Endothelial cell of umbilical vein (primary cell): ENCODE measurements around the gene PAQR4. TPM values are rescaled to one million over a fixed set of nuclear protein-coding genes. Genes with fewer than 3 reads are reported as not detected.

Source experiments
- BruUV-seq: library from RNA; stranded (reverse); fragments of 400-500 nt; replicated peaks from 2 replicates; lab custom pipeline; 2021; lab: Mats Ljungman, UMichigan
- CTCF ChIA-PET: fragments of 300-600, 350-600 bp; sonication (Branson Sonifier 250); formaldehyde crosslinking; loops from one replicate; lab custom pipeline; 2021; ENCODE audit warnings: antibody characterized with exemption, inconsistent platforms; lab: Charles Lee
- POLR2A ChIA-PET: fragments of 300-600, 350-600 bp; sonication (Branson Sonifier 250); formaldehyde crosslinking; loops from one replicate; lab custom pipeline; 2021; ENCODE audit warnings: antibody characterized with exemption, inconsistent platforms; lab: Charles Lee
- DNase-seq: peaks from one replicate; pipeline ENCODE4 v3.0.0-alpha.2; 2011; ENCODE audit warnings: low read depth, low spot score
- FAIRE-seq: peaks from 2 replicates; lab custom pipeline; 2011; peaks lifted over from hg19 to GRCh38; lab: Jason Lieb, UNC
- H2AFZ ChIP-seq: 2 replicates; pipeline ENCODE4 v1.6.0; 2012; ENCODE audit warnings: low read depth, low read length, control low read depth, inconsistent platforms
- H3K27ac ChIP-seq: 2 replicates; pipeline ENCODE4 v1.5.1; 2011; ENCODE audit warnings: low read depth, mild to moderate bottlenecking, control low read depth, low read length, moderate library complexity; ENCODE audit not compliant: insufficient read depth
- H3K27me3 ChIP-seq, 2 experiments: 2 replicates each; pipeline versions ENCODE4 v1.6.0 to v1.6.1; 2011; ENCODE audit warnings: low read length in 2 of 2, mixed read lengths in 1 of 2; ENCODE audit not compliant: control insufficient read depth in 2 of 2, insufficient read depth in 2 of 2
- H3K36me3 ChIP-seq, 2 experiments: 2 replicates in 1 of 2; 3 replicates in 1 of 2; pipeline ENCODE4 v1.5.1; 2011; ENCODE audit warnings: low read length in 2 of 2, mild to moderate bottlenecking in 1 of 2, moderate library complexity in 1 of 2; ENCODE audit not compliant: control insufficient read depth in 2 of 2, insufficient read depth in 2 of 2; ENCODE audit errors: extremely low read depth in 1 of 2
- H3K4me1 ChIP-seq: 3 replicates; pipeline ENCODE4 v1.5.1; 2011; ENCODE audit warnings: mild to moderate bottlenecking, low read length; ENCODE audit not compliant: control insufficient read depth, insufficient read depth; ENCODE audit errors: extremely low read depth
- H3K4me2 ChIP-seq: 2 replicates; pipeline ENCODE4 v1.6.1; 2011; ENCODE audit warnings: low read length, control low read depth, mixed read lengths; ENCODE audit not compliant: insufficient read depth
- H3K4me3 ChIP-seq, 3 experiments: fragments of 200-600 bp in 1 of 3; sonication (generic), shearing (Covaris generic) in 1 of 3; replicated peaks in 1 of 3; 2 replicates each; pipeline ENCODE4 v1.5.1; 2011 to 2016; ENCODE audit warnings: control low read depth in 3 of 3, low read length in 3 of 3, mild to moderate bottlenecking in 2 of 3, inconsistent platforms in 1 of 3, low read depth in 1 of 3, moderate library complexity in 1 of 3; ENCODE audit not compliant: insufficient read depth in 1 of 3
- H3K79me2 ChIP-seq: 2 replicates; pipeline ENCODE4 v1.6.0; 2012; ENCODE audit warnings: low read length, inconsistent platforms; ENCODE audit not compliant: control insufficient read depth, insufficient read depth
- H3K9ac ChIP-seq: replicated peaks from 2 replicates; pipeline ENCODE3; 2011; ENCODE audit warnings: low read length, control low read depth; ENCODE audit not compliant: insufficient read depth; ENCODE audit errors: extremely low read depth
- H3K9me1 ChIP-seq: replicated peaks from 3 replicates; pipeline ENCODE4 v1.6.0; 2011; ENCODE audit warnings: mild to moderate bottlenecking, low read length; ENCODE audit not compliant: control insufficient read depth, insufficient read depth; ENCODE audit errors: extremely low read depth
- H3K9me3 ChIP-seq: replicated peaks from 2 replicates; pipeline ENCODE4 v1.5.1; 2012; ENCODE audit warnings: low read length, inconsistent platforms; ENCODE audit not compliant: control insufficient read depth, insufficient read depth
- H4K20me1 ChIP-seq: replicated peaks from 2 replicates; pipeline ENCODE3; 2011; ENCODE audit warnings: mild to moderate bottlenecking, low read length; ENCODE audit not compliant: control insufficient read depth, insufficient read depth; ENCODE audit errors: extremely low read depth
- CTCF ChIP-seq, 2 donors: IDR thresholded peaks; 1 replicate in 1 of 2; 2 replicates in 1 of 2; pipeline ENCODE4 v1.5.1; 2011; ENCODE audit warnings: low read length in 2 of 2, mild to moderate bottlenecking in 2 of 2, moderate library complexity in 2 of 2, control low read depth in 1 of 2, inconsistent platforms in 1 of 2, low read depth in 1 of 2; ENCODE audit not compliant: insufficient read depth in 1 of 2; ENCODE audit errors: extremely low read depth in 1 of 2
- EZH2 ChIP-seq: IDR thresholded peaks from 2 replicates; pipeline ENCODE4 v1.6.1; 2012; ENCODE audit warnings: borderline replicate concordance, low read depth, mild to moderate bottlenecking, moderate library complexity, low read length, inconsistent platforms; ENCODE audit not compliant: severe bottlenecking
- FOS ChIP-seq: IDR thresholded peaks from 2 replicates; pipeline ENCODE4 v1.6.1; 2011; ENCODE audit warnings: mild to moderate bottlenecking, low read length, moderate library complexity, borderline replicate concordance; ENCODE audit not compliant: insufficient read depth
- GATA2 ChIP-seq: IDR thresholded peaks from 2 replicates; pipeline ENCODE4 v1.7.0; 2011; ENCODE audit warnings: low read depth, mild to moderate bottlenecking, moderate library complexity, mixed read lengths, low read length; ENCODE audit not compliant: insufficient read length, insufficient read depth
- JUN ChIP-seq: IDR thresholded peaks from 2 replicates; pipeline ENCODE4 v1.6.1; 2011; ENCODE audit warnings: borderline replicate concordance, low read depth; ENCODE audit not compliant: insufficient read length, insufficient read depth
- MAX ChIP-seq: IDR thresholded peaks from 2 replicates; pipeline ENCODE4 v1.6.1; 2011; ENCODE audit not compliant: insufficient read depth, insufficient read length
- MYC ChIP-seq: IDR thresholded peaks from one replicate; pipeline ENCODE4 v1.6.1; 2011; ENCODE audit warnings: mild to moderate bottlenecking, low read depth, low read length
- POLR2A ChIP-seq: IDR thresholded peaks from 2 replicates; pipeline ENCODE4 v1.6.1; 2012; ENCODE audit warnings: low read depth, mild to moderate bottlenecking, control low read depth, low read length
- POLR2AphosphoS5 ChIP-seq: IDR thresholded peaks from 2 replicates; pipeline ENCODE4 v1.6.1; 2012; ENCODE audit warnings: low read depth, mild to moderate bottlenecking, control low read depth, low read length, moderate library complexity; ENCODE audit not compliant: insufficient read depth
- dilution Hi-C: fragments of 300-500 bp; cut with MboI; formaldehyde crosslinking; loops from one replicate; pipeline ENCODE4 v1.15.0; 2019; ENCODE audit warnings: low sequenced_read_pairs; ENCODE audit not compliant: extremely low pct_ligation_motif_present
- intact Hi-C: fragments of 100-400 bp; cut with micrococcal nuclease; formaldehyde crosslinking; loops from one replicate; pipeline ENCODE4 v1.10.0; 2022
- polyA plus RNA-seq, 4 experiments: library from polyadenylated mRNA; depleted of rRNA in 3 of 4; stranded (reverse) in 3 of 4; unstranded in 1 of 4; fragments of >200 nt; gene quantifications; 2 replicates each; pipeline versions ENCODE4 v1.2.1 to v1.2.3, GENCODE V29; 2011 to 2012; ENCODE audit warnings: missing spikeins in 1 of 4
- total RNA-seq: library from RNA; stranded (reverse); gene quantifications from 2 replicates; pipeline ENCODE4 v1.2.3, GENCODE V29; 2021

The PAQR4 gene
- total and polyA plus RNA-seq, 2 donors (not counting 3 experiments of a cell fraction or from before 2014, with no cell fraction given) = 23.8 to 31.2 TPM

DNA sequence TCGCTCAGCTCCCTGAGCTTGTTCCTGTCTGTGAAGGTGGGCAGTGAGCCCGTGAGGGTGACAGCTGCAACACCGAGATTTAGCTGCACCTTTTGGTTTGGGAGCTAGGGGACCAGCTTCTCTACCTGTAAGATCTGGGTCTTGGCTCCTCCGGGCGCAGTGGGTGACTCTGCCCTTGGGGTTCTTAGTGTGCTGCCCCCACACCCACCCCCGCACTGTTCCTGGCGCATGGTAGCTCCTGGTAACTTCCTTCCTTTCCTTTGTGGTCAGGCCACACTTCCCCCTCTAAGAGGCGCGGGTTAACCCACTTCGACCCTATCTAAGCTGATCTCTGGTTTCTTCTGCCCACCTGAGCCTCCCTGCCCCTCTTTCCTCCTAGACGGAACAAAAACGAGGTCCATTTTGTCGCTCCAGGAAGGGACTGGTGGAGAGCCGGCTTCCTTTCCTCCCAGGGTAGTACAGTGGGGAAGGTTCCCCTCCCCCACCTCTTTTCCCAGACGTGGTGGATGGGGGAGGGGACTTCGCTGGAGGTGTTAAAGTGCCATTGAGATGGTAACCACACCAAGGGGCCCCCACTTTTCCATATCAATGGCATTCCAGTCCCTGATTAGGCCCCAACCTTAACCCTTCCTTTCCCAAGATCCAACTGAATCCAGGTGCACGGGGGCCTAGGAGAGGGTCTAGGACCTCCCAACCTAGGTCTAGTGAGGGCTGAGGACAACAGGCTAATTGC, 39.0 kb downstream of the PAQR4 start:
- Histone ChIP-seq H3K27me3 (peaks cover 14 to 15% of the 10 kb centered on the region in 2 experiments), H3K27ac (no peak overlapping the region), H3K4me2 (peak overlapping the region; percentile 50), H3K36me3 (no peaks in the 10 kb centered on the region), H3K9me1 (no peaks in the 10 kb centered on the region), H3K9ac (no peak overlapping the region), H3K9me3 (no peaks in the 10 kb centered on the region), H4K20me1 (no peaks in the 10 kb centered on the region), H2AFZ (peak overlapping the region; percentile 77), H3K4me3 (no peak overlapping the region), H3K4me1 (peaks cover 16% of the 10 kb centered on the region), H3K79me2 (no peaks in the 10 kb centered on the region)
- DNase-seq (no peak), FAIRE-seq (no peak)
- dilution Hi-C loops (no loop called here), intact Hi-C loops (no loop called here)
- no peak for TF ChIP-seq POLR2A
- peak; percentile 22 for TF ChIP-seq GATA2
- ChIA-PET POLR2A (interaction anchor here (1.8 kb wide), 1 partner anchor 12 kb away, joined by 11 read pairs; the partner anchor contains the start of gene TNFRSF12A), CTCF (interaction anchor here (1.7 to 1.8 kb wide), 3 partner anchors 12 to 24 kb away, joined by 6 to 10 read pairs (median 8); partner anchors contain the start of gene TNFRSF12A)
- no TSS peak for BruUV-seq

DNA sequence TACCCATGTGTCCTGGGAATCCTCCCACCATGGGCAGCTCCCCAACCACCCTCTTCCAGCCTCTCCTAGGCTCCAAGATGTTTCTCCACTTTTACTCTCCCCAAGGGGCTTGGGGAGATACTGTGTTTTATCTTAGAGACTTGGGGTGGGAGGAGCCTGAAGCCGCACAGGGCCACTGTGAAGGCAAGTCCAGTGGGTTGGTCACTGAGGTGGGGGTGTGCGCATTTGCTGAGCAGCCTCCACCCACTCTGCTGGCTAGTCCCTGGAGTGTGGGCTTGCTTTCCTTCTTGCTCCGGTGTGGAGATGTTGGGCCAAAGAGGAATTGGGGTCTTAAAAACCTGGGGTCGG, 39.5 kb downstream of the PAQR4 start:
- Histone ChIP-seq H3K79me2 (no peaks in the 10 kb centered on the region), H3K36me3 (no peaks in the 10 kb centered on the region), H3K9me1 (no peaks in the 10 kb centered on the region), H3K27ac (no peak overlapping the region), H4K20me1 (no peaks in the 10 kb centered on the region), H3K4me1 (peaks cover 16% of the 10 kb centered on the region), H3K27me3 (peaks cover 19 to 20% of the 10 kb centered on the region in 2 experiments), H2AFZ (no peak overlapping the region), H3K4me2 (no peak overlapping the region), H3K9ac (no peak overlapping the region), H3K9me3 (no peaks in the 10 kb centered on the region), H3K4me3 (no peak overlapping the region)
- BruUV-seq = no TSS peak
- intact Hi-C loops (no loop called here), dilution Hi-C loops (no loop called here)
- FAIRE-seq (no peak), DNase-seq (no peak)
- no peak for TF ChIP-seq FOS
- no peak for TF ChIP-seq JUN
- TF ChIP-seq POLR2AphosphoS5 = no peak
- no peak for TF ChIP-seq MYC
- no peak for TF ChIP-seq POLR2A
- no peak for TF ChIP-seq MAX
- TF ChIP-seq CTCF (IDR thresholded peaks at IDR 0.05; ENCODE audit: extremely low read depth in 1 of 2, insufficient read depth in 1 of 2, low read depth in 1 of 2, low read length in 2 of 2) = no peak
- TF ChIP-seq EZH2 = no peak
- POLR2A ChIA-PET = interaction anchor here (1.8 kb wide), 1 partner anchor 12 kb away, joined by 11 read pairs; the partner anchor contains the start of gene TNFRSF12A
- CTCF ChIA-PET = interaction anchor here (1.7 to 1.8 kb wide), 3 partner anchors 11 to 23 kb away, joined by 6 to 10 read pairs (median 8); partner anchors contain the start of gene TNFRSF12A
